Gastroesophageal sphincter (tissue), 4 donors: ENCODE data around the gene ARPC5. TPM values are rescaled to one million over a fixed set of nuclear protein-coding genes. Genes with fewer than 3 reads are reported as not detected.

Experiments
- ATAC-seq: fragments of 150-250 bp; one replicate; pipeline ENCODE4 v1.9.1; 2016; ENCODE audit warnings: mild to moderate bottlenecking, moderate library complexity
- H3K27ac ChIP-seq, 4 donors: fragments of 200-600 bp; sonication (generic) in 3 of 4; 1 replicate in 3 of 4; 2 replicates in 1 of 4; pipeline ENCODE4 v1.5.1; 2016 to 2019
- H3K27me3 ChIP-seq: fragments of 200-600 bp; sonication (generic); one replicate; pipeline ENCODE4 v1.5.1; 2019
- H3K36me3 ChIP-seq, 2 donors: fragments of 200-600 bp; sonication (generic); one replicate each; pipeline ENCODE4 v1.5.1; 2019; ENCODE audit warnings: control low read depth in 1 of 2
- H3K4me1 ChIP-seq, 3 donors: fragments of 200-600 bp; sonication (generic); 1 replicate in 2 of 3; 2 replicates in 1 of 3; pipeline ENCODE4 v1.5.1; 2016 to 2019; ENCODE audit warnings: control low read depth in 2 of 3
- H3K4me3 ChIP-seq, 2 donors: fragments of 200-600 bp; sonication (generic); one replicate each; pipeline ENCODE4 v1.5.1; 2019; ENCODE audit warnings: mild to moderate bottlenecking in 1 of 2, moderate library complexity in 1 of 2
- H3K9me3 ChIP-seq, 3 donors: fragments of 200-600 bp; sonication (generic); one replicate each; pipeline ENCODE4 v1.5.1; 2017 to 2019; ENCODE audit warnings: control low read depth in 2 of 3
- CTCF ChIP-seq, 4 experiments: fragments of 200-600 bp in 2 of 4; fragments of 450-650 bp in 2 of 4; sonication (generic) in 1 of 4; IDR thresholded peaks; one replicate each; pipeline ENCODE4 v1.5.1; 2017 to 2019; ENCODE audit warnings: antibody characterized with exemption in 4 of 4, mild to moderate bottlenecking in 2 of 4, moderate library complexity in 2 of 4
- EP300 ChIP-seq: sonication (generic); formaldehyde crosslinking; IDR thresholded peaks from one replicate; pipeline ENCODE4 v1.6.1; 2017; ENCODE audit warnings: antibody characterized with exemption, mild to moderate bottlenecking
- POLR2A ChIP-seq, 2 donors: fragments of 450-650 bp; IDR thresholded peaks; one replicate each; pipeline ENCODE4 v1.6.1; 2017; ENCODE audit warnings: antibody characterized with exemption in 2 of 2, mild to moderate bottlenecking in 2 of 2, moderate library complexity in 1 of 2
- POLR2AphosphoS5 ChIP-seq: sonication (generic); formaldehyde crosslinking; IDR thresholded peaks from one replicate; pipeline ENCODE4 v1.6.1; 2017; ENCODE audit warnings: antibody characterized with exemption
- WGBS, 2 donors: methylation state at CpG; one replicate each; pipeline ENCODE4 v1.1.5; 2018; ENCODE audit warnings: low coverage in 1 of 2; 5-methylcytosine and 5-hydroxymethylcytosine counted together
- total RNA-seq, 4 donors: library from RNA; depleted of rRNA; stranded (reverse); fragments of >200 nt; gene quantifications; one replicate each; pipeline ENCODE4 v1.1.0, GENCODE V29; 2016

ARPC5 gene
- total RNA-seq, 4 donors from 2014 or later, result 66.8 to 154 (median 87.5) TPM

GRCh38 chr1:183598386-183598785 lies 37.2 kb downstream of the ARPC5 start:
- WGBS, 2 donors, result 32 to 53% methylated on average over 2 of the region's 2 CpGs
- no peaks in the 10 kb centered on the region for H3K36me3 ChIP-seq
- no peaks in the 10 kb centered on the region for H3K27me3 ChIP-seq
- H3K4me3 ChIP-seq, result no peak overlapping the region
- ATAC-seq, result no peak
- TF ChIP-seq POLR2AphosphoS5, result no peak
- TF ChIP-seq EP300, result no peak
- no peak for TF ChIP-seq POLR2A (IDR thresholded peaks at IDR 0.05)
- TF ChIP-seq CTCF (IDR thresholded peaks at IDR 0.05), result no peak
- peaks cover 0 to 7% (median 0%) of the 10 kb centered on the region in 3 donors for H3K4me1 ChIP-seq
- H3K9me3 ChIP-seq, result no peaks in the 10 kb centered on the region
- no peak overlapping the region for H3K27ac ChIP-seq

DNA sequence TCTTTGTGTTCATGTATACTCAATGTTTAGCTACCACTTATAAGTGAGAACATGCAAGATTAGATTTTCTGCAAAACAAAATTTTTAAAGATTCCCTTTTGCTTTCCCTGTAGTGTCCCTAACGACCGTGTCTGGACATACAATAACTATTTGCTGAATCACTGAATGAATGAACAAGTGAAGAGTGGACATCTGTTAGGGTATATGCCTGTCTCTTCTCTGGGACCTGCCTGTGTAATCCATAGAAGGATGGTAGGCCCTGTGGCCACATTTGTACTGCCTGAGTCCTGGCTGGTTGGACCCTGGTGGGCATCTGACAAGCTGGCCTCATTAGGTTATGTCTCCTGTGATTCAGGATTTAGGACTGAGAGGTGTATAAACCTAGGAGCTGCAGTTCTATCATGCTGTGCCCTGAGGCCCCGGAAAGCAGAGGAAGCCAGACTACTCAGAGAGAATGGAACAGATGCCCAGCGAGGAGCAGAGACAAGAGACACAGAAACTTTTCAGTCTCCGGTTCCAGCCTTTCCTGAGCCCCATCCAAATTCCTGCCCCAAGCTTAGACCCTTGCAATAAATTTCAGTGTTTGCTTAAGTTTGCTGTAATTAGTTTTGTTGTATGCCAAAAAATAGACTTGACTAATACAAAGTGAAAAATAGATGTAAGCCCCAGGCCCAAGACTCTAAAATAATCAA lies 37.8 kb downstream of the ARPC5 start:
- Histone ChIP-seq H3K4me1 (peaks cover 0 to 7% (median 0%) of the 10 kb centered on the region in 3 donors), H3K27ac (no peak overlapping the region), H3K27me3 (no peaks in the 10 kb centered on the region), H3K4me3 (no peak overlapping the region), H3K36me3 (no peaks in the 10 kb centered on the region), H3K9me3 (no peaks in the 10 kb centered on the region)
- WGBS, 2 donors, result 67 to 81% methylated on average over 2 to 5 of the region's 5 CpGs
- TF ChIP-seq POLR2AphosphoS5 (no peak), POLR2A (IDR thresholded peaks at IDR 0.05) (no peak), CTCF (IDR thresholded peaks at IDR 0.05) (no peak), EP300 (no peak)
- ATAC-seq, result no peak

DNA sequence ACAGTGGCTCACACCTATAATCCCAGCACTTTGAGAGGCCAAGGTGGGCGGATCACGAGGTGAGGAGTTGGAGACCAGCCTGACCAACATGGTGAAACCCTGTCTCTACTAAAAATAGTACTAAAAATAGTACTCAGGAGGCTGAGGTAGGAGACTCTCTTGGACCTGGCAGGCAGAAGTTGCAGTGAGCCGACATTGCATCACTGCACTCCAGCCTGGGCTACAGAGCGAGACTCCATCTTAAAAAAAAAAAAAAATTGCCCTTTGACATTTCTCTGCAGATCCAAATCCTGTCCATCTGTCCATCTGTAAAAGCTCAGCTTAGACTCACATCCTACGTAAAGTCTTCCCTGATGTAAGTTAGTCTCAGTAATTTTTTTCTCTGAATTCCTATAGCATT lies 39.1 kb downstream of the ARPC5 start:
- no peak for TF ChIP-seq POLR2AphosphoS5
- TF ChIP-seq POLR2A (IDR thresholded peaks at IDR 0.05), result no peak
- TF ChIP-seq CTCF (IDR thresholded peaks at IDR 0.05), result no peak
- no peak for TF ChIP-seq EP300
- no peak overlapping the region for H3K27ac ChIP-seq
- WGBS, 2 donors, result 81 to 87% methylated on average over 5 of the region's 5 CpGs
- H3K27me3 ChIP-seq, result no peaks in the 10 kb centered on the region
- no peaks in the 10 kb centered on the region for H3K9me3 ChIP-seq
- H3K4me3 ChIP-seq, result no peak overlapping the region
- peaks cover 0 to 7% (median 0%) of the 10 kb centered on the region in 3 donors for H3K4me1 ChIP-seq
- no peaks in the 10 kb centered on the region for H3K36me3 ChIP-seq
- ATAC-seq, result no peak

DNA sequence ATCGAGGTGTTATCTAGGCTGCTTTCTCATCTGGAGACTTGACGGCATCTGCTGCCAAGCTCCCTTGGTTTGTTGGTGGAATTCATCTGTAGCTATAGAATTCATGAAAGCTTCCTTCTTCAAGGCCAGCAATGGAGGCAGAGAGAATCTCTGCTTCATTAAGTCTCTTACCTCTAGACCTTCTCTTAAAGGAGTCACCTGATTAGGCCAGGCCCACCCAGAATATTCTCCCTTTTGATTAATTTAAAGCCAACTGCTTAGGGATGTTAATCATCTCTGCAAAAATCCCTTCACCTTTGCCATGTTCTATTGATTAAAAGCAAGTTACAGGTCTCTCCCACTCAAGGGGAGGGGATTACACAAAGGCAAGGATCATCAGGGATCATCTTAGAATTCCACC lies 40.0 kb downstream of the ARPC5 start:
- TF ChIP-seq CTCF (IDR thresholded peaks at IDR 0.05), result no peak
- TF ChIP-seq EP300, result no peak
- no peak for TF ChIP-seq POLR2A (IDR thresholded peaks at IDR 0.05)
- no peak for TF ChIP-seq POLR2AphosphoS5
- 60 to 100% methylated on average over 1 to 2 of the region's 2 CpGs for WGBS, 2 donors

GRCh38 chr1:183593356-183593755 lies 42.2 kb downstream of the ARPC5 start:
- peaks cover 0 to 6% (median 0%) of the 10 kb centered on the region in 3 donors for H3K4me1 ChIP-seq
- H3K27me3 ChIP-seq, result no peaks in the 10 kb centered on the region
- WGBS, 2 donors, result 37 to 80% methylated on average over 2 to 3 of the region's 3 CpGs
- H3K9me3 ChIP-seq, result no peaks in the 10 kb centered on the region
- ATAC-seq, result no peak
- no peak overlapping the region for H3K4me3 ChIP-seq
- no peak for TF ChIP-seq EP300
- no peak for TF ChIP-seq POLR2AphosphoS5
- TF ChIP-seq POLR2A (IDR thresholded peaks at IDR 0.05), result no peak
- no peak for TF ChIP-seq CTCF (IDR thresholded peaks at IDR 0.05)
- H3K36me3 ChIP-seq, result no peaks in the 10 kb centered on the region
- no peak overlapping the region for H3K27ac ChIP-seq

More for the DNA sequence above, 40.0 kb downstream of the ARPC5 start:
- Histone ChIP-seq H3K27ac (no peak overlapping the region), H3K36me3 (no peaks in the 10 kb centered on the region), H3K27me3 (no peaks in the 10 kb centered on the region), H3K4me3 (no peak overlapping the region), H3K4me1 (peaks cover 0 to 7% (median 0%) of the 10 kb centered on the region in 3 donors), H3K9me3 (no peaks in the 10 kb centered on the region)
- no peak for ATAC-seq
